ENCODE measurements around the gene USP24. TPM values are rescaled to one million over a fixed set of nuclear protein-coding genes. Genes with fewer than 3 reads are reported as not detected.

USP24 gene
- total and polyA plus RNA-seq, 2 donors (not counting 1 experiment from before 2014, with no cell fraction given) = 18.9 to 152 TPM

DNA sequence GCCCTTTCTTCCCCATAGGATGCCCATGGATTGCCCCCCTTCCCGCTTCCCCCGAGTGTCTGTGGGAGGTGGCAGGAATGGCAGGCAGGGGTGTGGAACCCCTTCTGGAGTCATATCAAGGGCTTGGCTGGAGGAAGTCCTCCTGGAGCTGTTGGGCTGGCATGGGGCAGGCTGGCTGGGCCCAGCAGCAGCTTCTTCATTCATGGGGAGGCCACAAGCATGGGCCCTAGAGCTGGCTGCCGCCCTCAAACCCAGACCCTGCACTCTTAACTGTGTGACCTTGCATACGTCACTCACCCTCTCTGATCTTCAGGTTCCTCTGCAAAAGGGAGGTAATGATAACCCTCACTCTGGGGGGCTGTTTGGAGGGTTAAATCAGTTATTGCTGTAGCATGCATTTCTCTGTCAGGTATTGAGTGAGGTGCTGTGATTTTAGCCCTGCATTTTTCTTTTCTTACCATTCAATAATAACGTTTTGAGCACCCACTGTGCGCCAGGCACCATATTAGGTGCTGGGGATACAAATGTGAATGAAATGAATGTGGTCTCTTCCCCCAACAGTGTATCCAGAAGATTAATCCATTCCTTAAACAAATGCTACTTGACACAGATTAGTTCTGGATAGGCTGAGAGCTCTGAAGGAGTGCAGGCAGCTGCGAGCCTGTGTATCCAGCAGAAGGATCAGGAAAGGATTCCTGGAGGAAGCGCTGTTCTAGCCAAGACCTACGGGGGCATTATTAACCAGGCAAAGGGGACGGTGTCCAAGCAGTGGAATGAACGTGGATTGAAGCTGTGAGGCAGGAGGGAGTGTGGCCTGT lies 166.5 kb downstream of the USP24 start:
- Histone ChIP-seq H3K27ac (ENCODE audit: low read length in 2 of 2) (no peak overlapping the region), H2AFZ (ENCODE audit: insufficient read depth, low read depth, low read length, poor library complexity, severe bottlenecking) (no peak overlapping the region), H3K4me1 (ENCODE audit: control insufficient read depth in 2 of 2, insufficient read depth in 2 of 2, low read length in 2 of 2) (no peaks in the 10 kb centered on the region), H3K27me3 (replicated peaks in 1 of 4; ENCODE audit: control extremely low read depth in 1 of 4, control insufficient read depth in 3 of 4, insufficient read depth in 4 of 4, low read length in 3 of 4) (no peaks in the 10 kb centered on the region), H3K79me2 (ENCODE audit: control insufficient read depth, insufficient read depth, low read length) (no peaks in the 10 kb centered on the region), H3K4me3 (ENCODE audit: control extremely low read depth in 1 of 5, extremely low read depth in 1 of 5, insufficient read depth in 1 of 5, low read depth in 2 of 5, low read length in 4 of 5) (no peak overlapping the region), H3K36me3 (replicated peaks in 1 of 2; ENCODE audit: control extremely low read depth in 1 of 2, control insufficient read depth in 1 of 2, extremely low read depth in 1 of 2, insufficient read depth in 2 of 2, low read length in 1 of 2) (no peaks in the 10 kb centered on the region), H3K9ac (ENCODE audit: low read length) (no peak overlapping the region), H4K20me1 (ENCODE audit: control insufficient read depth, insufficient read depth, low read length, poor library complexity, severe bottlenecking) (no peaks in the 10 kb centered on the region), H3K4me2 (replicated peaks; ENCODE audit: low read depth, low read length, poor library complexity, severe bottlenecking) (no peak overlapping the region), H3K9me3 (ENCODE audit: control extremely low read depth in 1 of 3, control insufficient read depth in 2 of 3, insufficient read depth in 1 of 3, low read length in 2 of 3) (no peaks in the 10 kb centered on the region)
- intact Hi-C loops (cut with micrococcal nuclease) = no loop called here
- TF ChIP-seq, protein P1, sequence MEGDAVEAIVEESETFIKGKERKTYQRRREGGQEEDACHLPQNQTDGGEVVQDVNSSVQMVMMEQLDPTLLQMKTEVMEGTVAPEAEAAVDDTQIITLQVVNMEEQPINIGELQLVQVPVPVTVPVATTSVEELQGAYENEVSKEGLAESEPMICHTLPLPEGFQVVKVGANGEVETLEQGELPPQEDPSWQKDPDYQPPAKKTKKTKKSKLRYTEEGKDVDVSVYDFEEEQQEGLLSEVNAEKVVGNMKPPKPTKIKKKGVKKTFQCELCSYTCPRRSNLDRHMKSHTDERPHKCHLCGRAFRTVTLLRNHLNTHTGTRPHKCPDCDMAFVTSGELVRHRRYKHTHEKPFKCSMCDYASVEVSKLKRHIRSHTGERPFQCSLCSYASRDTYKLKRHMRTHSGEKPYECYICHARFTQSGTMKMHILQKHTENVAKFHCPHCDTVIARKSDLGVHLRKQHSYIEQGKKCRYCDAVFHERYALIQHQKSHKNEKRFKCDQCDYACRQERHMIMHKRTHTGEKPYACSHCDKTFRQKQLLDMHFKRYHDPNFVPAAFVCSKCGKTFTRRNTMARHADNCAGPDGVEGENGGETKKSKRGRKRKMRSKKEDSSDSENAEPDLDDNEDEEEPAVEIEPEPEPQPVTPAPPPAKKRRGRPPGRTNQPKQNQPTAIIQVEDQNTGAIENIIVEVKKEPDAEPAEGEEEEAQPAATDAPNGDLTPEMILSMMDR (IDR thresholded peaks at IDR 0.05) = no peak
- Mint-ChIP-seq H3K4me1 (no peaks in the 10 kb centered on the region), H3K27me3 (peaks cover 13% of the 10 kb centered on the region), H3K4me3 (no peak overlapping the region), H3K9me3 (ENCODE audit: insufficient read depth) (no peaks in the 10 kb centered on the region), H3K27ac (no peak overlapping the region)
- CTCF ChIA-PET = no interaction called here
- ATAC-seq (ENCODE audit: low read depth) = no peak
- POLR2A ChIA-PET = no interaction called here
- 83% methylated on average over 6 of the region's 11 CpGs for WGBS (ENCODE audit: insufficient coverage)
- no peak for DNase-seq

DNA sequence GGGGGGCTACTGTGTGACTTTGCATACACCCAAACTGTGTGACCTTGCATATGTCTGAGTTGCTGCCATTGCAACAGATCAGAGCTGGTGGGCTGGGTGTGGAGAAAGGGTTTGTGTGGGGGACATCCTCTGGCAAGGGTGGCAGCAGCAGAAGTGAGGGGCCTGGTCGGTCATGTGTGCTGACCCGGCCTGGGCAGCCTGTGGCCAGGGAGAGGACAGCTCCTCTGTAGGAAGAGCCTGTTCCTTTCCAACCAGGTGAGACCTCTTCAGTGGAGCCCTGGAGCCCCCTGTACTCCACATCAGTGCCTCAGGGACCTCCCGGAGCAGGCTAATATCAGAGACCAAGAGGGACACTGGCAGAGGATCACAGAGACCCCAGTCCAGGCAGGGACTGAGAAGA lies 167.6 kb downstream of the USP24 start:
- TF ChIP-seq, protein P1 (IDR thresholded peaks at IDR 0.05) = no peak
- TF ChIP-seq EZH2 (IDR thresholded peaks at IDR 0.05; ENCODE audit: borderline replicate concordance, insufficient read depth, low read depth, low read length, poor library complexity, severe bottlenecking) = no peak
- ATAC-seq (ENCODE audit: low read depth) = no peak

More for the DNA sequence above, 167.6 kb downstream of the USP24 start:
- Mint-ChIP-seq H3K9me3 (ENCODE audit: insufficient read depth) (no peaks in the 10 kb centered on the region), H3K27me3 (peaks cover 17% of the 10 kb centered on the region), H3K27ac (no peak overlapping the region), H3K4me3 (no peak overlapping the region), H3K4me1 (no peaks in the 10 kb centered on the region)
- Histone ChIP-seq H3K9ac (ENCODE audit: low read length) (no peak overlapping the region), H4K20me1 (ENCODE audit: control insufficient read depth, insufficient read depth, low read length, poor library complexity, severe bottlenecking) (no peaks in the 10 kb centered on the region), H3K36me3 (replicated peaks in 1 of 2; ENCODE audit: control extremely low read depth in 1 of 2, control insufficient read depth in 1 of 2, extremely low read depth in 1 of 2, insufficient read depth in 2 of 2, low read length in 1 of 2) (no peaks in the 10 kb centered on the region), H3K4me2 (replicated peaks; ENCODE audit: low read depth, low read length, poor library complexity, severe bottlenecking) (no peak overlapping the region), H3K27me3 (replicated peaks in 1 of 4; ENCODE audit: control extremely low read depth in 1 of 4, control insufficient read depth in 3 of 4, insufficient read depth in 4 of 4, low read length in 3 of 4) (no peaks in the 10 kb centered on the region), H3K79me2 (ENCODE audit: control insufficient read depth, insufficient read depth, low read length) (no peaks in the 10 kb centered on the region), H2AFZ (ENCODE audit: insufficient read depth, low read depth, low read length, poor library complexity, severe bottlenecking) (no peak overlapping the region), H3K4me1 (ENCODE audit: control insufficient read depth in 2 of 2, insufficient read depth in 2 of 2, low read length in 2 of 2) (no peaks in the 10 kb centered on the region), H3K4me3 (ENCODE audit: control extremely low read depth in 1 of 5, extremely low read depth in 1 of 5, insufficient read depth in 1 of 5, low read depth in 2 of 5, low read length in 4 of 5) (no peak overlapping the region), H3K27ac (ENCODE audit: low read length in 2 of 2) (no peak overlapping the region), H3K9me3 (ENCODE audit: control extremely low read depth in 1 of 3, control insufficient read depth in 2 of 3, insufficient read depth in 1 of 3, low read length in 2 of 3) (no peaks in the 10 kb centered on the region)
- ChIA-PET CTCF (no interaction called here), POLR2A (no interaction called here)
- intact Hi-C loops (cut with micrococcal nuclease) = no loop called here
- WGBS (ENCODE audit: insufficient coverage) = 93% methylated on average over 3 of the region's 3 CpGs
- DNase-seq = no peak

Measured in B cell (primary cell).